Type B pancreatic cell (in vitro differentiated cells): ENCODE data around the gene RRM2. TPM values are rescaled to one million over a fixed set of nuclear protein-coding genes. Genes with fewer than 3 reads are reported as not detected.
"Not testable (repeated sequence)": the region's sequence is repeated elsewhere in the genome, so short reads cannot be mapped to it uniquely, and the experiment has no call there.

ENCODE experiments used
- DNase-seq: peaks from one replicate; pipeline ENCODE4 v3.0.0; 2021; ENCODE audit warnings: mixed read lengths; ENCODE audit not compliant: unreplicated experiment; ENCODE audit errors: extremely low spot score
- H3K27ac Mint-ChIP-seq: 2 replicates; pipeline ENCODE4 v1.8.0; 2021; ENCODE audit warnings: mild to moderate bottlenecking, mixed read lengths
- H3K27me3 Mint-ChIP-seq: 2 replicates; pipeline ENCODE4 v1.8.0; 2021; ENCODE audit warnings: mixed read lengths
- H3K36me3 Mint-ChIP-seq: 2 replicates; pipeline ENCODE4 v1.8.0; 2021; ENCODE audit warnings: mixed read lengths
- H3K4me1 Mint-ChIP-seq: one replicate; pipeline ENCODE4 v1.8.0; 2021; ENCODE audit warnings: mixed read lengths; ENCODE audit not compliant: unreplicated experiment
- H3K4me3 Mint-ChIP-seq: 2 replicates; pipeline ENCODE4 v1.8.0; 2021; ENCODE audit warnings: mild to moderate bottlenecking, mixed read lengths
- H3K9me3 Mint-ChIP-seq: 2 replicates; pipeline ENCODE4 v1.8.0; 2021; ENCODE audit warnings: mixed read lengths
- total RNA-seq: library from RNA; stranded (reverse); gene quantifications from 2 replicates; pipeline ENCODE4 v1.2.1, GENCODE V29; 2021; ENCODE audit warnings: low replicate concordance
- TF ChIP-seq, protein P1 (sequence below): fragments of 200-600 bp; sonication (generic); conservative IDR thresholded peaks from 2 replicates; pipeline ENCODE4 v1.5.0; 2021; ENCODE audit warnings: antibody characterized with exemption, mild to moderate bottlenecking

RRM2 gene
- total RNA-seq, 1 donor from 2014 or later: 109 TPM

DNA sequence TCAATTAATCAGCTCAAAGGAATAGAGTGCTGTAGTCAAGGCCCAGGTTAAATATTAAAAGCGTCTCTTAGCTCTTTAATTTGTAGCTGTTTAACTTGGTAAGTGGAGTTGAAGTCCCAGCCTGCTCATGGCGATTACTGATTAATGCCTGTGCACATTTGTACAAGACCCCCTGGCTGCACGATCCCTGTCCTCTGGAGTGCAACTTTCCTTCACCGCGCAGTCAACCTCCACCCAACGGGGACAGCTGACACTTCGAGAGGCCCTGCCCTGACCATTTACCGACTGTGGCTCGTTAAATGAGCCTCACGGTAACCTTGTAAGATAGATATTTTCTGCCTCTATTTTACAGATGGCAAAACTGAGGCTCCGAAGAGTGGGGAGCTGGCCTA lies 36.9 kb upstream of the RRM2 start:
- Mint-ChIP-seq H3K27me3 (peaks cover 61% of the 10 kb centered on the region), H3K36me3 (no peaks in the 10 kb centered on the region), H3K4me1 (peaks cover 23% of the 10 kb centered on the region), H3K4me3 (no peak overlapping the region), H3K27ac (no peak overlapping the region), H3K9me3 (no peaks in the 10 kb centered on the region)
- TF ChIP-seq, protein P1, sequence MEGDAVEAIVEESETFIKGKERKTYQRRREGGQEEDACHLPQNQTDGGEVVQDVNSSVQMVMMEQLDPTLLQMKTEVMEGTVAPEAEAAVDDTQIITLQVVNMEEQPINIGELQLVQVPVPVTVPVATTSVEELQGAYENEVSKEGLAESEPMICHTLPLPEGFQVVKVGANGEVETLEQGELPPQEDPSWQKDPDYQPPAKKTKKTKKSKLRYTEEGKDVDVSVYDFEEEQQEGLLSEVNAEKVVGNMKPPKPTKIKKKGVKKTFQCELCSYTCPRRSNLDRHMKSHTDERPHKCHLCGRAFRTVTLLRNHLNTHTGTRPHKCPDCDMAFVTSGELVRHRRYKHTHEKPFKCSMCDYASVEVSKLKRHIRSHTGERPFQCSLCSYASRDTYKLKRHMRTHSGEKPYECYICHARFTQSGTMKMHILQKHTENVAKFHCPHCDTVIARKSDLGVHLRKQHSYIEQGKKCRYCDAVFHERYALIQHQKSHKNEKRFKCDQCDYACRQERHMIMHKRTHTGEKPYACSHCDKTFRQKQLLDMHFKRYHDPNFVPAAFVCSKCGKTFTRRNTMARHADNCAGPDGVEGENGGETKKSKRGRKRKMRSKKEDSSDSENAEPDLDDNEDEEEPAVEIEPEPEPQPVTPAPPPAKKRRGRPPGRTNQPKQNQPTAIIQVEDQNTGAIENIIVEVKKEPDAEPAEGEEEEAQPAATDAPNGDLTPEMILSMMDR: no peak
- no peak for DNase-seq

DNA sequence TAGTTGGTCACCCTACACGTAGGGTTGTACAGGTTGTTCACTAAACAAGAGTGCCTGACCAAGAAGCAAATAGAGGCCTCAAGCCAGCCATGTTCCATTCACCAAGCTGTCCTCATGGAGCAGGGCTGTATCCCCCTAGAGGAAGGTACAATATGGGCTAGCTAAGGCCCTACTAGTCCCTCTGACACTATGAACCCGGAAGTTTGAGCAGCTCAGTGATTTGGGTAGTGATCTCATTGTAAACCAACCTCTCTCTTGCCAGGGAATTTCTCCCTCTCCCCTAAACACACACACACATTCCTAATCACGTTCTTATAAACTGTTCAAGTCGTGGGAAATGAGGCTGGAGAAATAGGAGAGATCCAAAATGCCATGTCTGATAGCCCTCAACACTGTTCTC lies 35.6 kb upstream of the RRM2 start:
- DNase-seq: no peak

GRCh38 chr2:10087360-10087759 lies 35.2 kb upstream of the RRM2 start:
- H3K27ac Mint-ChIP-seq: no peak overlapping the region
- no peaks in the 10 kb centered on the region for H3K36me3 Mint-ChIP-seq
- TF ChIP-seq, protein P1: no peak
- H3K4me1 Mint-ChIP-seq: peaks cover 19% of the 10 kb centered on the region
- DNase-seq: no peak
- no peaks in the 10 kb centered on the region for H3K9me3 Mint-ChIP-seq
- peaks cover 44% of the 10 kb centered on the region for H3K27me3 Mint-ChIP-seq
- H3K4me3 Mint-ChIP-seq: no peak overlapping the region

More for the DNA sequence above, 35.6 kb upstream of the RRM2 start:
- Mint-ChIP-seq H3K4me3 (no peak overlapping the region), H3K9me3 (no peaks in the 10 kb centered on the region), H3K4me1 (peaks cover 19% of the 10 kb centered on the region), H3K27ac (no peak overlapping the region), H3K36me3 (no peaks in the 10 kb centered on the region), H3K27me3 (peaks cover 48% of the 10 kb centered on the region)
- TF ChIP-seq, protein P1: no peak

DNA sequence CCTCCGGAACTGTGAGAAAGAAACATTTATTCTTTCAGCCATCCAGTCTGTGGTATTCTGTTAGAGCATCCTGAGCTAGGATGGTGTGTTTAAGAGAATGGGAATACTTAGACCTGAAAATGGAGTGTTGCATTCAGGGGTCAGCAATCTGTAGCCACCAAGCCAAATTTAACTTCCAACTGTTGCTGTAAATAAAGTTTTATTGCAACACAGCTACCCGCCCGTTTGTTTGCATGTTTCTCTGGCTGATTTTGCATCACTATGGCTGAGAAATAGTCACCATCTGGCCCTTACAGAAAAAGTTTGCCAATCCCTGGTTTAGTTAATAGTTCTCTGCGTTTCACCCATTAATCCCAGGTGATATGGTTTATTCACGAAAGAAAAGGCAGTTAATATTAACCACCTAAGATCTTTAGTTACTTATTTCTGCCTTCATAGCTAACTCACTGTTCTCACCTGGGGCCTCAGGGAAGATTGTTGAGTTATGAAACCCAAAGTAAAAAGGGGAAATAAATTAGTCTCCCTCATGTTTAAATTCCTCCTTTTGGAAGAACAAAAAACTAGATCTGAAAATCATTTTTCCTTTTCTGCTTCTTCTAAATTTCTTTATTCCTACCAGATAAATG lies 32.9 kb upstream of the RRM2 start:
- H3K4me1 Mint-ChIP-seq: peaks cover 20% of the 10 kb centered on the region
- no peak overlapping the region for H3K4me3 Mint-ChIP-seq
- H3K9me3 Mint-ChIP-seq: no peaks in the 10 kb centered on the region
- no peak overlapping the region for H3K27ac Mint-ChIP-seq
- peaks cover 23% of the 10 kb centered on the region for H3K27me3 Mint-ChIP-seq
- DNase-seq: no peak
- no peaks in the 10 kb centered on the region for H3K36me3 Mint-ChIP-seq
- TF ChIP-seq, protein P1: no peak

GRCh38 chr2:10091182-10091888 lies 31.2 kb upstream of the RRM2 start:
- DNase-seq: no peak
- H3K27ac Mint-ChIP-seq: no peak overlapping the region
- no peaks in the 10 kb centered on the region for H3K36me3 Mint-ChIP-seq
- H3K27me3 Mint-ChIP-seq: peaks cover 11% of the 10 kb centered on the region
- no peak overlapping the region for H3K4me3 Mint-ChIP-seq
- TF ChIP-seq, protein P1: no peak
- H3K4me1 Mint-ChIP-seq: peaks cover 20% of the 10 kb centered on the region
- H3K9me3 Mint-ChIP-seq: no peaks in the 10 kb centered on the region

DNA sequence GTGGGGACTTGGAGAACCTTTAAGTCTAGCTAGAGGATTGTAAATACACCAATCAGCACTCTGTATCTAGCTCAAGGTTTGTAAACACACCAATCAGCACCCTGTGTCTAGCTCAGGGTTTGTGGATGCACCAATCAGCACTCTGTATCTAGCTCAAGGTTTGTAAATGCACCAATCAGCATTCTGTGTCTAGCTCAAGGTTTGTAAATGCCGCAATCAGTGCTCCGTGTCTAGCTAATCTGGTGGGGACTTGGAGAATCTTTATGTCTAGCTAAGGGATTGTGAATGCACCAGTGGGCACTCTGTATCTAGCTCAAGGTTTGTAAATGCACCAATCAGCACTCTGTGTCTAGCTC lies 30.7 kb upstream of the RRM2 start:
- not testable (repeated sequence) for H3K9me3 Mint-ChIP-seq, H3K4me3 Mint-ChIP-seq, DNase-seq, H3K27ac Mint-ChIP-seq, H3K36me3 Mint-ChIP-seq
- peaks cover 20% of the 10 kb centered on the region for H3K4me1 Mint-ChIP-seq
- H3K27me3 Mint-ChIP-seq: peaks cover 11% of the 10 kb centered on the region
